Muscle of back (tissue), 11 donors: ENCODE measurements around the gene NTF3. TPM values are rescaled to one million over a fixed set of nuclear protein-coding genes. Genes with fewer than 3 reads are reported as not detected.
A peak's percentile ranks its signal among the peaks of the same experiment; 100 is the strongest.
"Not testable (repeated sequence)": the region's sequence is repeated elsewhere in the genome, so short reads cannot be mapped to it uniquely, and the experiment has no call there.

Experiments
- DNase-seq, 3 donors: peaks; one replicate each; pipeline versions ENCODE4 v3.0.0 to v3.0.0-alpha.2; 2013
- polyA plus RNA-seq, 10 donors: library from polyadenylated mRNA; unstranded; fragments of 120-200 nt; gene quantifications; one replicate each; pipeline ENCODE4 v1.2.1, GENCODE V29; 2013; ENCODE audit not compliant: insufficient read length in 10 of 10

Gene NTF3
- polyA plus RNA-seq, 10 donors: 1.9 to 4.9 (median 2.7) TPM

GRCh38 chr12:5534426-5535199 is 102.7 kb downstream of the NTF3 start:
- DNase-seq: no peak

- DNase-seq: peak in 1 of 3 donors; percentile 59
Measured at GRCh38 chr12:5535541-5535940, 103.6 kb downstream of the NTF3 start.

- DNase-seq: not testable (repeated sequence)
Measured at GRCh38 chr12:5537026-5537615, 105.2 kb downstream of the NTF3 start.

GRCh38 chr12:5537771-5538170 is 105.9 kb downstream of the NTF3 start:
- no peak for DNase-seq
